Neural cell (in vitro differentiated cells): Measurements from ENCODE around the gene ABCC3. TPM values are rescaled to one million over a fixed set of nuclear protein-coding genes. Genes with fewer than 3 reads are reported as not detected.

Experiments used
- H2AFZ ChIP-seq: fragments of 200-600, 300-800 bp; sonication (generic), shearing (Covaris generic); 2 replicates; pipeline ENCODE4 v1.6.0; 2014; ENCODE audit warnings: low read depth, mild to moderate bottlenecking, antibody characterized with exemption, low read length, moderate library complexity
- H3F3A ChIP-seq: fragments of 200-600 bp; shearing (Covaris generic); 2 replicates; pipeline ENCODE4 v1.6.1; 2016; ENCODE audit warnings: mild to moderate bottlenecking, moderate library complexity, mixed read lengths, antibody characterized with exemption, low read length; ENCODE audit not compliant: insufficient read depth, poor library complexity, severe bottlenecking
- H3K27ac ChIP-seq: fragments of 200-600, 300-800 bp; sonication (generic), shearing (Covaris generic); 2 replicates; pipeline ENCODE4 v1.5.1; 2014; ENCODE audit warnings: mild to moderate bottlenecking, low read length, moderate library complexity
- H3K27me3 ChIP-seq: fragments of 300-800, 200-600 bp; sonication (generic), shearing (Covaris generic); 2 replicates; pipeline ENCODE4 v1.6.0; 2014; ENCODE audit warnings: mild to moderate bottlenecking, low read depth, low read length, moderate library complexity; ENCODE audit not compliant: insufficient read depth
- H3K36me3 ChIP-seq: fragments of 300-800, 200-600 bp; sonication (generic), shearing (Covaris generic); 2 replicates; pipeline ENCODE4 v1.5.1; 2014; ENCODE audit warnings: mild to moderate bottlenecking, antibody characterized with exemption, low read length, moderate library complexity; ENCODE audit not compliant: insufficient read depth
- H3K4me2 ChIP-seq: fragments of 300-800, 200-600 bp; sonication (generic), shearing (Covaris generic); 2 replicates; pipeline ENCODE4 v1.6.0; 2014; ENCODE audit warnings: mild to moderate bottlenecking, low read length
- H3K4me3 ChIP-seq: fragments of 300-800, 200-600 bp; sonication (generic), shearing (Covaris generic); 2 replicates; pipeline ENCODE4 v1.5.1; 2014; ENCODE audit warnings: mild to moderate bottlenecking, low read length, moderate library complexity
- H3K79me2 ChIP-seq: fragments of 200-600 bp; shearing (Covaris generic); replicated peaks from 2 replicates; pipeline ENCODE4 v1.6.0; 2014; ENCODE audit warnings: mild to moderate bottlenecking, low read length, moderate library complexity; ENCODE audit not compliant: insufficient read depth
- H3K9ac ChIP-seq: fragments of 300-800, 200-600 bp; sonication (generic), shearing (Covaris generic); 2 replicates; pipeline ENCODE4 v1.6.1; 2016; ENCODE audit warnings: mild to moderate bottlenecking, low read length, mixed read lengths
- H3K9me2 ChIP-seq: fragments of 200-600 bp; shearing (Covaris generic); 2 replicates; pipeline ENCODE4 v1.6.1; 2016; ENCODE audit warnings: mild to moderate bottlenecking, low read length, mixed read lengths; ENCODE audit not compliant: insufficient read depth
- H3K9me3 ChIP-seq: fragments of 200-600, 300-800 bp; sonication (generic), shearing (Covaris generic); 2 replicates; pipeline ENCODE4 v1.6.1; 2016; ENCODE audit warnings: mild to moderate bottlenecking, mixed run types, low read length, moderate library complexity, mixed read lengths
- H4K20me1 ChIP-seq: fragments of 200-600 bp; shearing (Covaris generic); 2 replicates; pipeline ENCODE4 v1.6.1; 2016; ENCODE audit warnings: mild to moderate bottlenecking, mixed run types; ENCODE audit not compliant: insufficient read depth
- EP300 ChIP-seq: fragments of 450-650 bp; conservative IDR thresholded peaks from 2 replicates; pipeline ENCODE4 v1.6.1; 2014; ENCODE audit warnings: antibody characterized with exemption, mild to moderate bottlenecking, moderate library complexity; ENCODE audit not compliant: poor library complexity, severe bottlenecking
- EZH2 ChIP-seq: fragments of 200-600, 300-800 bp; shearing (Covaris generic), sonication (generic); IDR thresholded peaks from 2 replicates; pipeline ENCODE4 v1.6.1; 2014; ENCODE audit warnings: antibody characterized with exemption, low read length, borderline replicate concordance, mild to moderate bottlenecking; ENCODE audit not compliant: insufficient read depth, poor library complexity, severe bottlenecking
- MXI1 ChIP-seq: fragments of 450-650 bp; conservative IDR thresholded peaks from 2 replicates; pipeline ENCODE4 v1.6.1; 2014; ENCODE audit warnings: antibody characterized with exemption, mild to moderate bottlenecking; ENCODE audit not compliant: poor library complexity, severe bottlenecking
- POLR2AphosphoS5 ChIP-seq: IDR thresholded peaks from 2 replicates; pipeline ENCODE4 v1.6.1; 2012
- RAD21 ChIP-seq: fragments of 450-650 bp; conservative IDR thresholded peaks from 2 replicates; pipeline ENCODE4 v1.6.1; 2014; ENCODE audit warnings: antibody characterized with exemption, mild to moderate bottlenecking, moderate library complexity
- SMC3 ChIP-seq: fragments of 450-650 bp; conservative IDR thresholded peaks from 2 replicates; pipeline ENCODE4 v1.6.1; 2014; ENCODE audit warnings: antibody characterized with exemption, mild to moderate bottlenecking, moderate library complexity; ENCODE audit not compliant: poor library complexity
- TAF1 ChIP-seq: IDR thresholded peaks from 2 replicates; pipeline ENCODE4 v1.6.1; 2012; ENCODE audit warnings: low read depth
- polyA plus RNA-seq: library from polyadenylated mRNA; depleted of rRNA; stranded (reverse); fragments of >200 nt; gene quantifications from 2 replicates; pipeline ENCODE4 v1.2.3, GENCODE V29; 2014
- TF ChIP-seq, protein P1 (sequence below): fragments of 450-650 bp; IDR thresholded peaks from 2 replicates; pipeline ENCODE4 v1.5.1; 2014; ENCODE audit warnings: antibody characterized with exemption, mild to moderate bottlenecking, moderate library complexity; ENCODE audit not compliant: poor library complexity, severe bottlenecking
- TF ChIP-seq, protein P2 (sequence below): IDR thresholded peaks from 2 replicates; pipeline ENCODE4 v1.6.1; 2012; ENCODE audit warnings: borderline replicate concordance

Gene ABCC3
- polyA plus RNA-seq, 1 donor from 2014 or later = not detected

DNA sequence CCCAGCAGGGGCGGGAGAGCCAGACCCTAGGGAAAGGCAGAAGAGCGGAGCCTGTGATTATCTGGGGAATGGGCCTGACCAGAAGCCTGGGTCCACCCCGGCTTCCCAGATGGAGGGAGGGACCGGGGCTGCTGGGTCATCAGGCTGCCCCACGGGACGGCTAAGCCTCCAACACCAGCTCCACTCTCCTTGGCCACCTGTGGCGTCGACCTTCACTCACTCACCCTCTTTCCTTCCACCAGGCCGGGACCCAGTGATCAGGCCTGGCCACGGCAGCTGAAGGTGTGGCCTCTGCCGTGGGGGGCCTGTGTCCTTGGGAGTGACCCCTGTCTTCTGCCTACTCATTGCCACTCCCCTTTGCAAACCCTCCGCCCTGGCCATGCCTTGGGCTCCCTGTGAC is 22.4 kb upstream of the ABCC3 start:
- no peaks in the 10 kb centered on the region for H3K9me3 ChIP-seq
- no peaks in the 10 kb centered on the region for H3K36me3 ChIP-seq
- no peaks in the 10 kb centered on the region for H3F3A ChIP-seq
- H2AFZ ChIP-seq = no peak overlapping the region
- H3K79me2 ChIP-seq = no peaks in the 10 kb centered on the region
- no peak overlapping the region for H3K27ac ChIP-seq
- no peak overlapping the region for H3K9ac ChIP-seq
- no peaks in the 10 kb centered on the region for H4K20me1 ChIP-seq
- H3K27me3 ChIP-seq = no peaks in the 10 kb centered on the region
- H3K9me2 ChIP-seq = no peaks in the 10 kb centered on the region
- H3K4me2 ChIP-seq = no peak overlapping the region
- H3K4me3 ChIP-seq = no peak overlapping the region
- TF ChIP-seq POLR2AphosphoS5 (no peak), EP300 (no peak)
- TF ChIP-seq, protein P1, sequence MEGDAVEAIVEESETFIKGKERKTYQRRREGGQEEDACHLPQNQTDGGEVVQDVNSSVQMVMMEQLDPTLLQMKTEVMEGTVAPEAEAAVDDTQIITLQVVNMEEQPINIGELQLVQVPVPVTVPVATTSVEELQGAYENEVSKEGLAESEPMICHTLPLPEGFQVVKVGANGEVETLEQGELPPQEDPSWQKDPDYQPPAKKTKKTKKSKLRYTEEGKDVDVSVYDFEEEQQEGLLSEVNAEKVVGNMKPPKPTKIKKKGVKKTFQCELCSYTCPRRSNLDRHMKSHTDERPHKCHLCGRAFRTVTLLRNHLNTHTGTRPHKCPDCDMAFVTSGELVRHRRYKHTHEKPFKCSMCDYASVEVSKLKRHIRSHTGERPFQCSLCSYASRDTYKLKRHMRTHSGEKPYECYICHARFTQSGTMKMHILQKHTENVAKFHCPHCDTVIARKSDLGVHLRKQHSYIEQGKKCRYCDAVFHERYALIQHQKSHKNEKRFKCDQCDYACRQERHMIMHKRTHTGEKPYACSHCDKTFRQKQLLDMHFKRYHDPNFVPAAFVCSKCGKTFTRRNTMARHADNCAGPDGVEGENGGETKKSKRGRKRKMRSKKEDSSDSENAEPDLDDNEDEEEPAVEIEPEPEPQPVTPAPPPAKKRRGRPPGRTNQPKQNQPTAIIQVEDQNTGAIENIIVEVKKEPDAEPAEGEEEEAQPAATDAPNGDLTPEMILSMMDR = no peak

DNA sequence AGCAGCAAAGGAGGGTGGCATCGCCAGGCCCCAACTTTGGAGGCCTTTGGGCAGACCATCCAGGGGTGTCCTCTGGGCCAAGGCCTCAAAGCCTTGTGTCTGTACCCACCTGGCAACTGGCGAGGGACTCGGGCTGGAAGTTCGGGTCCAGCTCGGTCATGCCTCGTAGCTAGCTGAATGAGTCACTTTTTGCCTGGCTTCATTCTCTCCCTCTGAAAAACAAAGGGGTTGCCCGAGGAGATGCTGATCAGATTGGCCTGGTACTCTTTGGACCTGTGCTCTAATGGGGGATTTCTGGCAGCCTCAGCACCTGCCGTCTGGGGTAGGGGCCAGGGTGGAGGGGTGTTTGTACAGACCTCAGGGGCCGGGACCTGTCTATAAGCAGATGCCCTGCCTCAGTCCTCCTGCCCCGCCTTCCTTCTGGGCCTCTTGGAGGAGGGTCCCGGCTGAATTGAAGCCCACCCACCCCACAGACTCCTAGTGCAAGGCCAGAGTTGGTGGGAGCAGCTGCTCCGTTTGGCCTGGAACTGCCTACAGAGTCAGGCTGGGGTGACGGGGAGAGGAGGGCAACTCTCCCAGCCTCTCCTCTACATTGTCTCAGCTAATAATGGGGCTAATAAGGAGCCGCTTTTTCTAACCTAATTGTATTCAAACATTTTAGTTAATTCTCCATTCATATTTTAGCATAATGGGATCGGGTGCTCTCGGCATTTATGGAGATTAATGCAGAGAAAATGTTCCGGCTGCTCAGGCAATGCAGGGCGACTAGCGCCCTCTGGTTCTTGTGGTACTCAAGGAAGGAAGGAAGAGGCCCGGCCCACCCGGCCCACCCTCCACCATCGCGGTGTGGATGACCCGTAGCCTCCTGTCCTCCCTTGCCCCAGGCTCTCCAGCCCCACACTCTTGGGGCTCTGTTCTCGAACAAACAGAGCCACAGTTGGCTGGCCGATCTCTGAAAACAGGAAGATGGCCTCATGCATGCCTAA is 21.4 kb upstream of the ABCC3 start:
- no peaks in the 10 kb centered on the region for H3K36me3 ChIP-seq
- no peaks in the 10 kb centered on the region for H3F3A ChIP-seq
- no peaks in the 10 kb centered on the region for H4K20me1 ChIP-seq
- H3K4me3 ChIP-seq = no peak overlapping the region
- TF ChIP-seq MXI1 = no peak
- TF ChIP-seq, protein P1 = no peak
- no peak overlapping the region for H3K27ac ChIP-seq
- no peak overlapping the region for H3K9ac ChIP-seq
- no peaks in the 10 kb centered on the region for H3K9me2 ChIP-seq
- H3K4me2 ChIP-seq = no peak overlapping the region
- no peaks in the 10 kb centered on the region for H3K27me3 ChIP-seq
- H3K79me2 ChIP-seq = no peaks in the 10 kb centered on the region
- H3K9me3 ChIP-seq = no peaks in the 10 kb centered on the region
- no peak overlapping the region for H2AFZ ChIP-seq

DNA sequence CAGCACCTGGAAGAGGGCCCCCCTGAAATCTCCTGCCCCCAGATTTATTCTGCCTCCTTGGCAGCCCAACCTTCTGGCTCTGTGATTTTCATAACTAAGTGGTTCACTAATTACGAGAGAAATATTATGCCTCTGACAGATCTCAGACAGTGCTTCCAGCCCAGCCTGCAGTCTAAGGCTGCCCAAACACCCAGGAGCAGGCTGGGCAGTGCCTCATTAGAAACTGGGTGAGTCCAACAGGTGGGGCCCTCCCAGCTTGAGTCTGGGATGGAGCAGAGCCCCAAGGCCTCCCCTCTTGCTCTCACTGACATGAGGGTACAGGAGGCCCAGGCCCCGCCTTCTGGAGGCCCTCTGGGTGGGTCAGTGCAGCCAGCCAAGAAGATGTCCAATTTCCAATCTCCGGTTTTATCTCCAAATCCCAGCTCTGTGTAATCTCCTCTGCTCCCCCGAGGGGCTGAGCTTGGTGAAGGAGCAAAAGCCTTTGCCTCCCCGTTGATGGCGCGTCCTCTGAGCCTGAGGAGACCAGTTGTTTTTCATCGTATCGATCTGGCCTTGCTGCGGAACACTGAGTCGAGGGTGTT is 20.1 kb upstream of the ABCC3 start:
- H3F3A ChIP-seq = no peaks in the 10 kb centered on the region
- H3K9ac ChIP-seq = no peak overlapping the region
- H3K27ac ChIP-seq = no peak overlapping the region

More for the DNA sequence above, 20.1 kb upstream of the ABCC3 start:
- Histone ChIP-seq H4K20me1 (no peaks in the 10 kb centered on the region), H3K9me3 (no peaks in the 10 kb centered on the region), H2AFZ (no peak overlapping the region), H3K36me3 (no peaks in the 10 kb centered on the region), H3K4me2 (no peak overlapping the region), H3K79me2 (no peaks in the 10 kb centered on the region), H3K27me3 (no peaks in the 10 kb centered on the region), H3K9me2 (no peaks in the 10 kb centered on the region), H3K4me3 (no peak overlapping the region)
- TF ChIP-seq, protein P2, sequence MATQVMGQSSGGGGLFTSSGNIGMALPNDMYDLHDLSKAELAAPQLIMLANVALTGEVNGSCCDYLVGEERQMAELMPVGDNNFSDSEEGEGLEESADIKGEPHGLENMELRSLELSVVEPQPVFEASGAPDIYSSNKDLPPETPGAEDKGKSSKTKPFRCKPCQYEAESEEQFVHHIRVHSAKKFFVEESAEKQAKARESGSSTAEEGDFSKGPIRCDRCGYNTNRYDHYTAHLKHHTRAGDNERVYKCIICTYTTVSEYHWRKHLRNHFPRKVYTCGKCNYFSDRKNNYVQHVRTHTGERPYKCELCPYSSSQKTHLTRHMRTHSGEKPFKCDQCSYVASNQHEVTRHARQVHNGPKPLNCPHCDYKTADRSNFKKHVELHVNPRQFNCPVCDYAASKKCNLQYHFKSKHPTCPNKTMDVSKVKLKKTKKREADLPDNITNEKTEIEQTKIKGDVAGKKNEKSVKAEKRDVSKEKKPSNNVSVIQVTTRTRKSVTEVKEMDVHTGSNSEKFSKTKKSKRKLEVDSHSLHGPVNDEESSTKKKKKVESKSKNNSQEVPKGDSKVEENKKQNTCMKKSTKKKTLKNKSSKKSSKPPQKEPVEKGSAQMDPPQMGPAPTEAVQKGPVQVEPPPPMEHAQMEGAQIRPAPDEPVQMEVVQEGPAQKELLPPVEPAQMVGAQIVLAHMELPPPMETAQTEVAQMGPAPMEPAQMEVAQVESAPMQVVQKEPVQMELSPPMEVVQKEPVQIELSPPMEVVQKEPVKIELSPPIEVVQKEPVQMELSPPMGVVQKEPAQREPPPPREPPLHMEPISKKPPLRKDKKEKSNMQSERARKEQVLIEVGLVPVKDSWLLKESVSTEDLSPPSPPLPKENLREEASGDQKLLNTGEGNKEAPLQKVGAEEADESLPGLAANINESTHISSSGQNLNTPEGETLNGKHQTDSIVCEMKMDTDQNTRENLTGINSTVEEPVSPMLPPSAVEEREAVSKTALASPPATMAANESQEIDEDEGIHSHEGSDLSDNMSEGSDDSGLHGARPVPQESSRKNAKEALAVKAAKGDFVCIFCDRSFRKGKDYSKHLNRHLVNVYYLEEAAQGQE = no peak
- TF ChIP-seq SMC3 (no peak), EZH2 (no peak), POLR2AphosphoS5 (no peak), TAF1 (no peak), MXI1 (no peak), RAD21 (no peak), EP300 (no peak)
- TF ChIP-seq, protein P1 = no peak
